Keratinocyte (primary cell): ENCODE results near the gene FICD.

Experiments
- EZH2 ChIP-seq: IDR thresholded peaks from one replicate; pipeline ENCODE4 v1.6.1; 2012; ENCODE audit warnings: inconsistent platforms, mild to moderate bottlenecking, low read length, moderate library complexity
- TF ChIP-seq, protein P1 (sequence below), 3 experiments: IDR thresholded peaks in 1 of 3; conservative IDR thresholded peaks in 1 of 3; optimal IDR thresholded peaks in 1 of 3; 2 replicates in 2 of 3; 3 replicates in 1 of 3; pipeline versions ENCODE3 to v1.5.1; 2011; ENCODE audit warnings: low read length in 3 of 3, mild to moderate bottlenecking in 3 of 3, moderate library complexity in 2 of 3, control low read depth in 1 of 3, inconsistent platforms in 1 of 3; ENCODE audit not compliant: insufficient read depth in 2 of 3; ENCODE audit errors: extremely low read depth in 1 of 3

DNA sequence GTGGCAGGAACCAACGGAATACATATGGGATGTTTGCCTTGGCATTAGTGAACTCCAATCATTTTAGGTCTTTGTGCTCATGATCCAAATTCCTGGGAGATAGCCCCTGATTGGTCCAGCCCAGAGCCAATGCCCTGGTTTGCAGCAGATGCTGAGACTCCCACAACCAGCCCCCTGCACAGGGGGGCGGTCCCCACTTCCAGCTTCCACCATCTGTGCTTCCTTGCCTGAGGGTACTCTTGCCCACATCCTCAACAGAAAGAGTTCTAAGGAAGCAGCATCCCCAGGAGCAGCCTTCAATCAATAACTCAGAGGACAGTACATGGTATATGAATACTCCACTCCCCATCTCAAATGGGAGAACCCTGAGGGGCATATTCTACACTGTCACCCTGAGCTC is 39.7 kb upstream of the FICD start:
- TF ChIP-seq, protein P1, sequence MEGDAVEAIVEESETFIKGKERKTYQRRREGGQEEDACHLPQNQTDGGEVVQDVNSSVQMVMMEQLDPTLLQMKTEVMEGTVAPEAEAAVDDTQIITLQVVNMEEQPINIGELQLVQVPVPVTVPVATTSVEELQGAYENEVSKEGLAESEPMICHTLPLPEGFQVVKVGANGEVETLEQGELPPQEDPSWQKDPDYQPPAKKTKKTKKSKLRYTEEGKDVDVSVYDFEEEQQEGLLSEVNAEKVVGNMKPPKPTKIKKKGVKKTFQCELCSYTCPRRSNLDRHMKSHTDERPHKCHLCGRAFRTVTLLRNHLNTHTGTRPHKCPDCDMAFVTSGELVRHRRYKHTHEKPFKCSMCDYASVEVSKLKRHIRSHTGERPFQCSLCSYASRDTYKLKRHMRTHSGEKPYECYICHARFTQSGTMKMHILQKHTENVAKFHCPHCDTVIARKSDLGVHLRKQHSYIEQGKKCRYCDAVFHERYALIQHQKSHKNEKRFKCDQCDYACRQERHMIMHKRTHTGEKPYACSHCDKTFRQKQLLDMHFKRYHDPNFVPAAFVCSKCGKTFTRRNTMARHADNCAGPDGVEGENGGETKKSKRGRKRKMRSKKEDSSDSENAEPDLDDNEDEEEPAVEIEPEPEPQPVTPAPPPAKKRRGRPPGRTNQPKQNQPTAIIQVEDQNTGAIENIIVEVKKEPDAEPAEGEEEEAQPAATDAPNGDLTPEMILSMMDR (optimal IDR thresholded peaks at IDR 0.05 in 1 of 3, IDR thresholded peaks at IDR 0.05 in 1 of 3, conservative IDR thresholded peaks at IDR 0.05 in 1 of 3; ENCODE audit: extremely low read depth in 1 of 3, insufficient read depth in 2 of 3, low read length in 3 of 3) = no peak
- no peak for TF ChIP-seq EZH2
